Gastrocnemius medialis (tissue), 4 donors: ENCODE data around the gene PSTK. TPM values are rescaled to one million over a fixed set of nuclear protein-coding genes. Genes with fewer than 3 reads are reported as not detected.

ENCODE experiments used
- ATAC-seq, 2 donors: fragments of 150-250 bp; one replicate each; pipeline ENCODE4 v1.9.1; 2016
- DNase-seq, 2 donors: peaks; one replicate each; pipeline ENCODE4 v3.0.0-alpha.2; 2019
- H3K27ac ChIP-seq, 4 donors: fragments of 200-600 bp; sonication (generic); 1 replicate in 1 of 4; 2 replicates in 3 of 4; pipeline ENCODE4 v1.5.1; 2016 to 2018; ENCODE audit warnings: mild to moderate bottlenecking in 2 of 4, moderate library complexity in 1 of 4
- H3K27me3 ChIP-seq, 3 donors: fragments of 200-600 bp; sonication (generic) in 2 of 3; 1 replicate in 1 of 3; 2 replicates in 2 of 3; pipeline versions ENCODE4 v1.5.1 to v1.6.0; 2016 to 2019; ENCODE audit warnings: mild to moderate bottlenecking in 1 of 3, moderate library complexity in 1 of 3
- H3K36me3 ChIP-seq, 2 donors: fragments of 200-600 bp; sonication (generic) in 1 of 2; one replicate each; pipeline ENCODE4 v1.5.1; 2017 to 2018
- H3K4me1 ChIP-seq, 2 donors: fragments of 200-600 bp; sonication (generic) in 1 of 2; one replicate each; pipeline ENCODE4 v1.5.1; 2016 to 2017; ENCODE audit warnings: mild to moderate bottlenecking in 2 of 2
- H3K4me3 ChIP-seq, 4 donors: fragments of 200-600 bp; sonication (generic) in 3 of 4; 1 replicate in 1 of 4; 2 replicates in 3 of 4; pipeline ENCODE4 v1.5.1; 2016 to 2019; ENCODE audit warnings: mild to moderate bottlenecking in 2 of 4
- H3K9me3 ChIP-seq, 3 donors: fragments of 200-600 bp; sonication (generic) in 2 of 3; 1 replicate in 1 of 3; 2 replicates in 2 of 3; pipeline ENCODE4 v1.5.1; 2016 to 2019
- CTCF ChIP-seq, 5 experiments: fragments of 450-650 bp in 3 of 5; fragments of 200-600 bp in 2 of 5; sonication (generic) in 2 of 5; IDR thresholded peaks in 4 of 5; conservative IDR thresholded peaks in 1 of 5; 1 replicate in 4 of 5; 2 replicates in 1 of 5; pipeline ENCODE4 v1.5.1; 2016 to 2019; ENCODE audit warnings: antibody characterized with exemption in 5 of 5, mild to moderate bottlenecking in 3 of 5, moderate library complexity in 3 of 5
- POLR2A ChIP-seq, 2 donors: fragments of 450-650 bp; IDR thresholded peaks; one replicate each; pipeline ENCODE4 v1.6.1; 2017; ENCODE audit warnings: antibody characterized with exemption in 2 of 2, mild to moderate bottlenecking in 2 of 2, moderate library complexity in 2 of 2
- in situ Hi-C, 4 donors: fragments of 200-750 bp; cut with MboI; loops; one replicate each; pipeline versions ENCODE4 v1.15.0 to v1.8.0; 2017; ENCODE audit warnings: low sequenced_read_pairs in 4 of 4
- intact Hi-C: fragments of 100-400 bp; cut with DNase I; formaldehyde crosslinking; loops from one replicate; pipeline ENCODE4 v1.15.1; 2023; ENCODE audit warnings: low total_unique reads
- total RNA-seq, 4 donors: library from RNA; depleted of rRNA; stranded (reverse); fragments of >200 nt; gene quantifications; one replicate each; pipeline versions ENCODE4 v1.1.0 to v1.2.3, GENCODE V29; 2016

The PSTK gene
- total RNA-seq, 4 donors from 2014 or later, result 2.2 to 7.0 (median 4.4) TPM

- no peaks in the 10 kb centered on the region for H3K27me3 ChIP-seq
- no peaks in the 10 kb centered on the region for H3K36me3 ChIP-seq
- in situ Hi-C loops (no loop called here), intact Hi-C loops (no loop called here)
- no peak overlapping the region for H3K27ac ChIP-seq
- no peak for TF ChIP-seq CTCF (IDR thresholded peaks at IDR 0.05 in 4 of 5, conservative IDR thresholded peaks at IDR 0.05 in 1 of 5)
- no peak for TF ChIP-seq POLR2A (IDR thresholded peaks at IDR 0.05)
- H3K4me1 ChIP-seq, result no peaks in the 10 kb centered on the region
- DNase-seq, result no peak
- no peaks in the 10 kb centered on the region for H3K9me3 ChIP-seq
- ATAC-seq, result no peak
- no peak overlapping the region for H3K4me3 ChIP-seq
These were observed 44.3 kb downstream of the PSTK start for GRCh38 chr10:123024540-123024939.

- in situ Hi-C loops, result no loop called here
These were observed 46.1 kb downstream of the PSTK start for GRCh38 chr10:123026302-123026701.

GRCh38 chr10:123027861-123028260 lies 47.7 kb downstream of the PSTK start:
- in situ Hi-C loops, result no loop called here

More at GRCh38 chr10:123026302-123026701, 46.1 kb downstream of the PSTK start:
- Histone ChIP-seq H3K4me1 (no peaks in the 10 kb centered on the region), H3K27ac (no peak overlapping the region), H3K36me3 (no peaks in the 10 kb centered on the region), H3K4me3 (no peak overlapping the region), H3K9me3 (no peaks in the 10 kb centered on the region), H3K27me3 (no peaks in the 10 kb centered on the region)
- ATAC-seq (no peak), DNase-seq (no peak)
- intact Hi-C loops, result no loop called here
- TF ChIP-seq CTCF (IDR thresholded peaks at IDR 0.05 in 4 of 5, conservative IDR thresholded peaks at IDR 0.05 in 1 of 5), result no peak

GRCh38 chr10:123031124-123031523 lies 50.9 kb downstream of the PSTK start:
- Histone ChIP-seq H3K4me3 (no peak overlapping the region), H3K9me3 (no peaks in the 10 kb centered on the region), H3K27ac (no peak overlapping the region), H3K36me3 (peaks cover 0 to 6% of the 10 kb centered on the region in 2 donors), H3K4me1 (no peaks in the 10 kb centered on the region), H3K27me3 (no peaks in the 10 kb centered on the region)
- ATAC-seq (no peak), DNase-seq (no peak)
- no peak for TF ChIP-seq POLR2A (IDR thresholded peaks at IDR 0.05)
- TF ChIP-seq CTCF (IDR thresholded peaks at IDR 0.05 in 4 of 5, conservative IDR thresholded peaks at IDR 0.05 in 1 of 5), result no peak
- intact Hi-C loops, result no loop called here
- in situ Hi-C loops, result no loop called here

More at GRCh38 chr10:123027861-123028260, 47.7 kb downstream of the PSTK start:
- Histone ChIP-seq H3K27ac (no peak overlapping the region), H3K27me3 (no peaks in the 10 kb centered on the region), H3K9me3 (no peaks in the 10 kb centered on the region), H3K4me3 (no peak overlapping the region), H3K4me1 (no peaks in the 10 kb centered on the region), H3K36me3 (no peaks in the 10 kb centered on the region)
- TF ChIP-seq POLR2A (IDR thresholded peaks at IDR 0.05) (no peak), CTCF (IDR thresholded peaks at IDR 0.05 in 4 of 5, conservative IDR thresholded peaks at IDR 0.05 in 1 of 5) (no peak)
- intact Hi-C loops, result no loop called here
- no peak for DNase-seq
- no peak for ATAC-seq

GRCh38 chr10:123034332-123034731 lies 54.1 kb downstream of the PSTK start:
- in situ Hi-C loops, result no loop called here
- intact Hi-C loops, result no loop called here
- no peak for ATAC-seq
- H3K36me3 ChIP-seq, result peaks cover 0 to 16% of the 10 kb centered on the region in 2 donors
- H3K9me3 ChIP-seq, result no peaks in the 10 kb centered on the region
- no peak overlapping the region for H3K4me3 ChIP-seq
- H3K27ac ChIP-seq, result no peak overlapping the region
- DNase-seq, result no peak
- H3K4me1 ChIP-seq, result no peaks in the 10 kb centered on the region
- no peaks in the 10 kb centered on the region for H3K27me3 ChIP-seq
- TF ChIP-seq POLR2A (IDR thresholded peaks at IDR 0.05) (no peak), CTCF (IDR thresholded peaks at IDR 0.05 in 4 of 5, conservative IDR thresholded peaks at IDR 0.05 in 1 of 5) (no peak)
